MM.1S (cell line): ENCODE measurements around the gene ADCY3.

Experiments
- EZH2 ChIP-seq: fragments of 300-600 bp; sonication (generic); optimal IDR thresholded peaks from 2 replicates; pipeline ENCODE3; 2017; ENCODE audit warnings: low read depth, mild to moderate bottlenecking, antibody characterized with exemption, low read length, mixed read lengths
- TF ChIP-seq, protein P1 (sequence below): fragments of 300-600 bp; sonication (generic); IDR thresholded peaks from 2 replicates; pipeline ENCODE4 v1.5.1; 2016; ENCODE audit warnings: antibody characterized with exemption, low read length, mixed read lengths

DNA sequence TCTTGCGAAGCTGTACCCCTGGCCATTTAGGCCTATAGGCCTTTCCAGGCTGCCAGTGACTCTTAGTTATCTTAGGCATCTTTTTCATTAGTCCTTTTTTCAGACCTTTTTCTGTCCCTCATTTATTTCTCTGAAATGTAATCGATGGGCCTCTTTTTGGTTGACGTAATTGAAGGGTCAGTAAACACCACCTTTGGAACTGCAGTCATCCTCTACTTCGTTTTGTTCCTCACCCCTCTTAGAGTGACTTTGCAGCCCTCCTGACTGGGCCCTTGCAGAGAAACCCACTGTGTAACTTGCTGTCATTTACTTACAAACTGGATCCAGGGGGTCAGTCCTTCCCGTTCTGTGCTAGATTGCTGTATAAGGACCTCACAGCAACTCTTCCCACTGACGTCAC lies 103.6 kb downstream of the ADCY3 start:
- no peak for TF ChIP-seq EZH2
- TF ChIP-seq, protein P1, sequence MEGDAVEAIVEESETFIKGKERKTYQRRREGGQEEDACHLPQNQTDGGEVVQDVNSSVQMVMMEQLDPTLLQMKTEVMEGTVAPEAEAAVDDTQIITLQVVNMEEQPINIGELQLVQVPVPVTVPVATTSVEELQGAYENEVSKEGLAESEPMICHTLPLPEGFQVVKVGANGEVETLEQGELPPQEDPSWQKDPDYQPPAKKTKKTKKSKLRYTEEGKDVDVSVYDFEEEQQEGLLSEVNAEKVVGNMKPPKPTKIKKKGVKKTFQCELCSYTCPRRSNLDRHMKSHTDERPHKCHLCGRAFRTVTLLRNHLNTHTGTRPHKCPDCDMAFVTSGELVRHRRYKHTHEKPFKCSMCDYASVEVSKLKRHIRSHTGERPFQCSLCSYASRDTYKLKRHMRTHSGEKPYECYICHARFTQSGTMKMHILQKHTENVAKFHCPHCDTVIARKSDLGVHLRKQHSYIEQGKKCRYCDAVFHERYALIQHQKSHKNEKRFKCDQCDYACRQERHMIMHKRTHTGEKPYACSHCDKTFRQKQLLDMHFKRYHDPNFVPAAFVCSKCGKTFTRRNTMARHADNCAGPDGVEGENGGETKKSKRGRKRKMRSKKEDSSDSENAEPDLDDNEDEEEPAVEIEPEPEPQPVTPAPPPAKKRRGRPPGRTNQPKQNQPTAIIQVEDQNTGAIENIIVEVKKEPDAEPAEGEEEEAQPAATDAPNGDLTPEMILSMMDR = no peak
